K562 (cell line): Measurements from ENCODE around the gene VEGFC. TPM values are rescaled to one million over a fixed set of nuclear protein-coding genes. Genes with fewer than 3 reads are reported as not detected.

ENCODE experiments used
- MAFK ChIP-seq: IDR thresholded peaks from 2 replicates; pipeline ENCODE4 v1.6.1; 2011; ENCODE audit warnings: low read length, improper control_type of control experiment
- MEIS2 ChIP-seq: fragments of 450-650 bp; IDR thresholded peaks from 2 replicates; pipeline ENCODE4 v1.6.1; 2014; ENCODE audit warnings: mild to moderate bottlenecking; ENCODE audit not compliant: partially characterized antibody
- POLR2H ChIP-seq: IDR thresholded peaks from 2 replicates; pipeline ENCODE4 v1.6.1; 2016; ENCODE audit warnings: missing genetic modification characterization, low read depth, mild to moderate bottlenecking, control low read depth, missing compliant biosample characterization, moderate library complexity
- RERE ChIP-seq: sonication (generic); formaldehyde crosslinking; IDR thresholded peaks from 2 replicates; pipeline ENCODE4 v1.8.0; 2023; ENCODE audit warnings: missing genetic modification reagents, mild to moderate bottlenecking, borderline replicate concordance
- SPI1 ChIP-seq: IDR thresholded peaks from 2 replicates; pipeline ENCODE4 v1.6.1; 2011; ENCODE audit warnings: low read depth, low read length, control low read depth, borderline replicate concordance
- U2AF2 ChIP-seq: fragments of 200-400 bp; formaldehyde crosslinking; optimal IDR thresholded peaks from 2 replicates; pipeline ENCODE3; 2017; ENCODE audit warnings: low read depth, mild to moderate bottlenecking, low read length
- ZNF766 ChIP-seq: fragments of 200-800 bp; sonication (Bioruptor generic); conservative IDR thresholded peaks from 2 replicates; pipeline ENCODE4 v1.6.1; 2016; ENCODE audit warnings: missing genetic modification characterization, missing compliant biosample characterization
- polyA plus RNA-seq, 8 experiments: library from polyadenylated mRNA; depleted of rRNA in 4 of 8; stranded (reverse) in 5 of 8; unstranded in 3 of 8; fragments of >200 nt; fragmentation: Nextera tagmentation in 2 of 8; fragmentation: Illumina TruSeq in 1 of 8; extraction: Ambion mirVana in 2 of 8; extraction: Trizol in 1 of 8; gene quantifications; 2 replicates each; pipeline versions ENCODE4 v1.2.1 to v1.2.3, GENCODE V29; 2011 to 2014; ENCODE audit warnings: inconsistent platforms in 1 of 8, missing spikeins in 1 of 8
- total RNA-seq, 7 experiments: library from RNA; depleted of rRNA in 6 of 7; stranded (reverse); fragments of >200 nt in 6 of 7; fragmentation: Illumina TruSeq in 2 of 7; extraction: Trizol in 2 of 7; gene quantifications; 2 replicates each; pipeline versions ENCODE4 v1.2.1 to v1.2.3, GENCODE V29; 2011 to 2021; ENCODE audit warnings: low replicate concordance in 1 of 7

VEGFC gene
- total and polyA plus RNA-seq, 9 of the 15 experiments (the other 6 are each of a cell fraction or from before 2014, with no cell fraction given): not detected

DNA sequence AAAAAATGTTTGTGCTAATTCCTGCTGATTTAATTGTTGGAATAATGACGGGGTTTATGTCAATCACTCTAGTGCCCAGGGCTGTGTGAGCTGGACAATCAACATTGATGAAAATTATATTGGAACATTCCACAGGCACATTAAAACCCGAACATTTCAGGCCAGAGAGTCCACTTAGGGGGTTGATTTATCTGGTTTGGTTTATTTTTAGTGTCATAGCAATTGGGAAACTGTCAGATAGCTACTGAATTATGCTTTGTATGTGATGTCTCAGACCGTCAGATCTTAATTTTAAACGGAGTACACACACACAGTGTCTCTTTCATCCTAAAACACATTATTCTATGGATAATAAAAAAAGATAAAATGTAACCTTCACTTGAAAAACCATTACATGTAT is 51.5 kb downstream of the VEGFC start (continued):
- no peak for TF ChIP-seq RERE (CRISPR knock-in tag)
- TF ChIP-seq POLR2H (tag): no peak
- no peak for TF ChIP-seq ZNF766 (CRISPR knock-in tag)
- TF ChIP-seq SPI1: no peak
- no peak for TF ChIP-seq U2AF2
- no peak for TF ChIP-seq MEIS2
- TF ChIP-seq MAFK: no peak
